SH-SY5Y (cell line): Measurements from ENCODE around the gene ADAMTSL1.

Experiments
- GATA2 ChIP-seq: IDR thresholded peaks from 2 replicates; pipeline ENCODE4 v1.6.1; 2011; ENCODE audit warnings: mild to moderate bottlenecking, low read depth, low read length
- GATA3 ChIP-seq: IDR thresholded peaks from 2 replicates; pipeline ENCODE4 v1.6.1; 2011; ENCODE audit warnings: low read depth, mild to moderate bottlenecking, low read length, moderate library complexity

Gene ADAMTSL1

DNA sequence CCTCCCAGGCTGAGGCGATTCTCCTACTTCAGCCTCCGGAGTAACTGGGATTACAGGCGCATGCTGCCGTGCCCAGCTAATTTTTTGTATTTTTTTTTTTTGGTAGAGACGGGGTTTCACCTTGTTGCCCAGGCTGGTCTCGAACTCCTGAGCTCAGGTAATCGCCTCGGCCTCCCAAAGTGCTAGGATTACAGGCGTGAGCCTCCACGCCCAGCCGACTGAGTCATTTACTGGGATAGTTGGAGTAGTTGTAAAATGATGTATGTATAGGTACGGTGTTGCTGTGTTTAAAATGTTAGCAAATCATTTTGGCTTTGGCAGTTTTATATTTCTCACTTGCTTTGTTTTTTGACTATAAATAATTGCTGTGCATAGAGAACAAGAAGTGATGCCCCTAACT, 209.4 kb downstream of the ADAMTSL1 start:
- TF ChIP-seq GATA2 (no peak), GATA3 (no peak)

DNA sequence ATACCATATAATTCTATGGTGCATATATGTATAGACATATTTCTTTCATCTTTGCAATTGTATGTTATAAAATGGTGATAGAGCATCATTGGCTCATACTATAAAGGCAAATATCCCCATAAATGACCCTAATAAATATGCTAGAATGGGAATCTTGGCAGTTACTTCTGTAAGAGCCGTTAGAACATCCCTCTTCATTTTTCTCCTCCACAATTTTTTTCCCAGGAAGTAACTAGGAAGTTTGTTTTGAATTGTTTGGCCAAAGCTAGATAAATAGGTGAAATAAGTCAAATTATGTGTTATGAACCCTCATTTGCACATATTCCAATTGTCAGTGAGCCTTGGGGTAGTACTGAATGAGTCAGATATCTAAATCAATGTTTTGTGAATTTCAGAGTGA, 209.9 kb downstream of the ADAMTSL1 start:
- no peak for TF ChIP-seq GATA3
- no peak for TF ChIP-seq GATA2

DNA sequence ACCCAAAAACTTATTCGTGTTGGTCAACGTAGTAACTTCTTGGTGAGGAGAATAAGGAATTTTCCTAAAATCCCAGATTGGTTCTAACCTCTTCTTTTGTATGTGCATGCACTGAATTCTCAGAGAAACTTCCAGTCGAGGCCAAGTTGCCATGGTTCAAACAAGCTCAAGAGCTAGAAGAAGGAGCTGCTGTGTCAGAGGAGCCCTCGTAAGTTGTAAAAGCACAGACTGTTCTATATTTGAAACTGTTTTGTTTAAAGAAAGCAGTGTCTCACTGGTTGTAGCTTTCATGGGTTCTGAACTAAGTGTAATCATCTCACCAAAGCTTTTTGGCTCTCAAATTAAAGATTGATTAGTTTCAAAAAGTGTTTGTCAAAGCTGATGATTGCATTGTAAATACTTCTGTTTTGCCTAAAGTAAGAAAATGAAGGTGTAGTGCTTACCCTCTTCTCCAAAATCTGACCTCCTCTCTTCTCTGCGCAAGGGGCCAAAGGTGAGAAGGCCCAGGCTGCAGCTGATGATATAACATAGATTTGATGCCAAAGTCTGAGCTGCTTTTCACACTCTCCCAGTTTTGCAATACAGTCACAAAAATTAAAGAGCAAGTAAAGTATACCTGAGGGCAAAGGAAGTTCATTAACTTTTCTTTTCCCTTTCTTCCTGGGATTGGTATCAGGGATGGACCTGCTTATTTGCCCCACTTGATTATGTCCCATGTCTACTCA, 210.8 kb downstream of the ADAMTSL1 start:
- no peak for TF ChIP-seq GATA2
- no peak for TF ChIP-seq GATA3

DNA sequence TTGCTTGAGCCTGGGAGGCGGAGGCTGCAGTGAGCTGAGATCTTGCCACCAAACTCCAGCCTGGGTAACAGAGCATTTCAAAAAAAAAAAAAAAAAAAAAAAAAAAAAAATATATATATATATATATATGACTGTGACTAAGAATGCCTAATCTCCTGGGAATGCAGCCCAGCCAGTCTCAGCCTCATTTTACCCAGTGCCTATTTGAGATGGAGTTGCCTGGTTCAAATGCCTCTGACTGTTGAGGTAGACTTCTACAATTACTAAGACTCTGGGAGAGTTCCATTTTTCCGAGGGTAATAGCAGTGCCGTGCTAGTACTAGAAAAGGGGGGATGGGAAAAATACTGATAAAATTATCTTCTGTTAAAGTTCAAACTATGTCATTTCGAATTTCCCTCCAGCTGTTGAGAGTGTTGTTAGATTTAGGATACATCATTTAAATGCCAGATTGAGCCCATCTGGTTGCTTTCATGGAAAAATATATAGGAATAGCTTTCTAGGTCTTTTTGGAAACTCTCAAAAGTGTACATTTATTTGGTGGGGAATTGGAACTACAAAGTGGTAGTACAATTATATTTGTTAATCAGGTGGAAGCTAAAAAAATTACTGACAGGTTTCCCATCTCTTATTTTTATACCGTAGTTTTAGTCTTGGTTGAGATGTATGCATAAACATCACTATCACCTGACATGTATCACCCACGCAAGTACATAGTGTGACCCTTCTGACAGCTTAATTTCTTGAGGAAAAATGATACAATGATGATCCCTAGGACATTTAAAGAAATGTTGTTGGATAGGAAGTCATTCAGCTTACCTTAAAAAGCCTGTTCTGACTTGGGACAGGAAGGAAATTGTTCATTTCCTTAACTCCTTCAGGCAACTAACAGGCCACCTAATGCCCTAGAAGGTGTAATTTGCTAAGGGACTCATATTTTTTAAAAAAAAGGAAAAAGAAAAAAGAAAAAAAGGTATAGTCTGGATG, 214.9 kb downstream of the ADAMTSL1 start:
- no peak for TF ChIP-seq GATA2
- TF ChIP-seq GATA3 = no peak

DNA sequence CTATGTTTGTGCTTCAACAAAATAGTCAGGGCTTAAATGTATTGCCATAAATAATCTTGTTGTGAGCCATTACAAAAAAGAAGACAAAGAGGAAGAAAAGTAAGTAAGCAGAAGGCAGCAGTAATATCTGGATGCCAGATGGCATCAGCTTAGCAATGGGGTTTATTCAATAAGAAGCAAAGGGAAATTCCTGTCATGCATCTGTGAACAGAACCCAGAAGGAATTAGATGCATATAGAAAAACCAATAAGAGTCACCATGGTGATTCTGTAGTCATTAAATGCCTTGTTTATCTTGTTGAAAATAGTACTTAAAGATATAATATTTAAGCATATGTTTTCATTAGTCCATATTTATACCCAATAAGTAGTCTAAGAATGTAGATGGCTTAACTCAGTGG, 216.0 kb downstream of the ADAMTSL1 start:
- TF ChIP-seq GATA3 = no peak
- TF ChIP-seq GATA2 = no peak

DNA sequence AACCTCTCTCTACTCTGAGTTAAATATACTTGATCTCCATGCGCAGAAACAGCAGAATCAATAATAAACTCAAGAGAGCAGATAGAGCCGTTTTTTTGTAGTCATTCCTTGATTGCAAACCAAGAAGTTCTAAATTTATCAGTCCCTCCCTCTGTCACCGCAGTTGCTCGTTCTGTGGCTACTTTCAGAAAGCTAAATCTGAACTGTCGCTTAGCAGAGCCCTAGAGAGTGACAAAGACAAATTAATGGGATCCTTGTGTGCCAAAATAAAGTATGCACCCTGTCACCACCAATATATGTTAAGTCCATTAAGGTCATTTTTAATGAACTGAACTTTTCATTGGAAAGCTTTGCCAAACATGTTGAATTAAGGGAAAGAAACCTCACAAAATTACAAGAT, 218.3 kb downstream of the ADAMTSL1 start:
- TF ChIP-seq GATA3 = no peak

DNA sequence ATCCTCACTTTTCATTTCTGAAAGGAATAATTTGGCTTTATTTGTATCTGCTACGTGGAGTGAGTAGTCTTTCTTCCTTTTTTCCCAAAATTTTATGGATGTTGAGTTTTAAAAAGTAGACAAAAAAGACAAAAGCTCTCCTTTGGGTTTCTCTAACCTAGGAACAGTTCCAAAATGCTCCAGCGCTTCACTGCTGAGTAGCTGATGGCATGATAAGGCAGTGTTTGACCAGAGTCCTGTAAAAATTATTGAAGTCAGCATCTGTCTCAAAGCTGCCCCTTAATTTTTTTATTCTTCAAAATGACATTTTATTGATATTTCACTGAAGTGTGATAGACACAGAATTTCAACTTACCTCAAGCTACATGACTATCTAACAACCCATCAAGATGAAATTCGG, 219.0 kb downstream of the ADAMTSL1 start:
- TF ChIP-seq GATA2 (peak; percentile 89), GATA3 (peak; percentile 91)

DNA sequence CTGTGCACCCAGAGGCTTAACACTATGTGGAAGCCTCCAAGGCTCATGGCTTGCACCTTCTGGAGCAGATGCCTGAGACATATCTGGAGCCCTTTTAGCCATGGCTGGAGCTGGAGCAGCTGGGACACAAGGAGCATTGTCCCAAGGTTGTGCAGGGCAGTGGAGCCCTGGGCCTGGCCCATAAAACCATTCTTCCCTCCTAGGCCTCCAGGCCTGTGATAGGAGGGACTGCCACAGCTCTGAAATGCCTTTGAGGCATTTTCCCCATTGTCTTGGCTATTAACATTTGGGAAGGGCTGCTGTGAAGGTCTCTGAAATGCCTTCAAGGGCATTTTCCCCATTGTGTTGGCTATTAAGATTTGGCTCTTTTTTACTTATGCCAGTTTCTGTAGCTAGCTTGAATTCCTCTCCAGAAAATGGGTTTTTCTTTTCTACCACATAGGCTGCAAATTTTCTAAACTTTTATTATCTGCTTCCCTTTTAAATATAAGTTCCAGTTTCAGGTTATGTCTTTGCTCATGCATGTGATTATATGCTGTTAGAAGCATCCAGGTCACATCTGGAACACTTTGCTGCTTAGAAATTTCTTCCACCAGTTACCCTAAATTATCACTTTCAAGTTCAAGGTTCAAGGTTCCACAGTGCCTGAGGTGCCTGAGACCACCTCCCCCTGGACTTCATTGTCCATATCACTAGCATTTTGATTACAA, 221.2 kb downstream of the ADAMTSL1 start:
- no peak for TF ChIP-seq GATA2
- TF ChIP-seq GATA3 = no peak

DNA sequence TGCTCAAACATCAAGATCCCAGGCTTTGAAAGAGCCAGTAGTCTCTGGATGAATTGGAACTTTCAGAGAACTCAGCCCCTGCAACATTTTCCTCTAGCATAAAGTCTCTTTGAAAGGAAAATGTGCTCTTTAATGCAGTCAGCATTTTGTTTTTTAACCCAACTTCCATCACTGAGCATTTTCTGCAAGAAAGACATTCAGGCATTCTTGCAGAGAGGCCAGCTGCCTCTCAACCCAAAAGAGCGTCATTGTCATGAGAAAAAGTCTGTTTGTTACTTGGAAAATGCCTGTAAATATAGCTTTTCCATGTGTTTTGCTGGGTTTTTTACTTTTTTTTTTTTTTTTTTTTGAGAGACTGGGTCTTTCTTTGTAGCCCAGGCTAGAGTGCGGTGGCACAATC, 225.0 kb downstream of the ADAMTSL1 start:
- no peak for TF ChIP-seq GATA2

DNA sequence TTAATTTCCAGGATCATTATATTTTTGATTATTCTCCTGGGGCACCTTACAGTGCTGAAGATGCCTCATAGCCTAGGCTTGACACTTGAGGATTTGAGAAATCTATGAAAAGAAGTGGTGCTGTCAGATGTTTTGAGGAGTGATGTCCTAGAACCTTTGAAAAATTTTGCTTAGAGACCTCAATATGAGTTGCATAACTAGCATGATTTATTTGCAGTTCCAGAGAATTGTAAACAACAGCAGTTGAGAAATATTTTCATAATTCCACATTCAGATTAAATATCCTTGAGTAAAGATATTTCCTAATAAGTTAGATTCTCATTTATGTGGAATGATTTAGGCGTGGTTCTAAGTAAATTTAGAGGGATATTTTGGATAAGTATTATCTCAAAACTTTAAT, 225.8 kb downstream of the ADAMTSL1 start:
- TF ChIP-seq GATA3 = no peak
- no peak for TF ChIP-seq GATA2

DNA sequence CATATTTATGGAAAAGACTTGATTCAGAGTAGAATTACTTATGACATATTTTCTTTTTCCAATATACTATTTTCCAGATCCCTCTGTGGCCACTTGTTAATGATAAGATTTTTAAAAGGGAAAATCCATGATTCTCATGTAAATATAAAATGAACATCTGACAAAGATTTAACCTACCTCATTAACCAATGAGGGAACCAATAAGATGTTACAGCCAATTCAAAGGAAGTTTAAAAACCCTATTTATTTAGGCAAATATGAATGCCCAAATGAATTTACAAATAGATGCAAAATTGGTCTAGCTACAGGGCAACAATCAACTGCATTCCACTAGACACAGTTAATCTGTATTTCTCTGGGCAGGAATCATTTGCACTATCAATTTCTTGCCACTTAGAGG, 226.8 kb downstream of the ADAMTSL1 start:
- TF ChIP-seq GATA2 (no peak), GATA3 (no peak)

DNA sequence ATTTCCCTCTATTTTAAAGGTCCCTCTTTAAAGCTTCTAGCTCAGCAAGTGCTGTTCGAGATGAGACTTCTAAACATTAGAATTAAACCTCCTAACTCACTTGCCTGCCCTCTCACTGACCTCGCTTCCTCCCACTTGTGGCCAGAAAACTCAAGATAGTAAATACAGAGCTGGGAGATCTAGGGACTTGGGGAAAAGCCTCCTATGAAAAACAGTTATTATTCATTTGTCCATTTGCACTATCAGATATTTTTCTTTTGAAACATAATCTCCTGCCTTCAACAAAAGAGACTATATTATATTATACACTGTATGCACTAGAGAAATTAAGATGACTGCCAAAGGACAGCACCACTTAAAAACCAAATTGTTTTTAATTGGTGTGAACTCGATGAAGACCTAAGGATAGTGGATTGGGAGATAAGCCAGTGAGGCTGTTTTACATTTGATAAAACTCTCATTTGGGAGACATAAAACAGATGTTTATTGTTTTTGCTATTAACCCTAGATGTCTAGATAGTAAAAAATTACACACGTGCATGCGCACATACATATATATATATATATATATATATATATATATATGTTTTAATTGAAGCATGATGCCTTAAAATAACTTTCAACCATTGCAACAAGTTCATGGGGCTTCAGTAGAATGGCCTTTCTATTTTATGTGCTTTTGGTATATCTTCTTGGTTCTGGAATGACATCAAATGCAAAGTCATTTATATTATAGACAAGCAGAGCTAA, 229.4 kb downstream of the ADAMTSL1 start:
- peak; percentile 24; the same call in 1 of the 2 replicates for TF ChIP-seq GATA2
- TF ChIP-seq GATA3 = peak; percentile 64

DNA sequence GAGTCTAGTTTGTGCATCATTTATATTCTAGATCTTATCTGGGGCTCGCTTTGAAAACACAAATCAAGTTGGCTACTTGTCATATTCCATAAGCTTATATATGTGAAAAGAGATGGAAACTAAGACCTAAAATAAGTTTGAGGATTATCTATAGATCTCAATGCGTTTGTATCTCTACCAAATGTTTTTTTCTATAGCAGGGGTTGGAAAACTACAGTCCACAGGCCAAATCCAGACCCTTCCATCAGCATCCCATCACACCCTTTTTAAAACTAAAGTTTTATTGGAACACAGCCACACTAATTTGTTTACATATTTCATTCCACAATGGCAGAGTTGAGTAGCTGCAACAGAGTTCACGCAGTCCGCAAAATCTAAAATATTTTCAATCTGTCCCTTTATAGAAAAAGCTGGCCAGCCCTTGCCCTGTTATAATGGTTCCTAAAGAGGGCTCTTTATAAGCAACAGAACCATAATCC, 230.0 kb downstream of the ADAMTSL1 start:
- TF ChIP-seq GATA3 (peak; percentile 19; the same call in 1 of the 2 replicates), GATA2 (peak; percentile 44)
